AG04450 (cell line): Measurements from ENCODE around the gene OSBPL3. TPM values are rescaled to one million over a fixed set of nuclear protein-coding genes. Genes with fewer than 3 reads are reported as not detected.

Experiments used
- CTCF ChIA-PET: fragments of 300-600, 350-600 bp; formaldehyde crosslinking; extraction: SDS; loops from one replicate; lab custom pipeline; 2022; ENCODE audit warnings: antibody characterized with exemption, inconsistent platforms; lab: Charles Lee
- POLR2A ChIA-PET: fragments of 350-600 bp; formaldehyde crosslinking; extraction: SDS; loops from one replicate; lab custom pipeline; 2021; ENCODE audit warnings: antibody characterized with exemption, inconsistent platforms; lab: Yijun Ruan, JAX
- DNase-seq: peaks from one replicate; pipeline ENCODE4 v3.0.0-alpha.2; 2011; ENCODE audit warnings: low read depth, low spot score
- H3K27ac ChIP-seq: one replicate; pipeline ENCODE4 v1.5.1; 2012; ENCODE audit warnings: low read depth, low read length, control low read depth
- H3K27me3 ChIP-seq: one replicate; pipeline ENCODE4 v1.6.0; 2012; ENCODE audit warnings: low read length; ENCODE audit not compliant: control insufficient read depth, insufficient read depth
- H3K4me3 ChIP-seq: 2 replicates; pipeline ENCODE4 v1.5.1; 2011; ENCODE audit warnings: mild to moderate bottlenecking, low read depth, low read length, control low read depth
- H3K9me3 ChIP-seq: 2 replicates; pipeline ENCODE4 v1.5.1; 2012; ENCODE audit warnings: low read length; ENCODE audit not compliant: control insufficient read depth, insufficient read depth
- CTCF ChIP-seq: IDR thresholded peaks from 2 replicates; pipeline ENCODE4 v1.5.1; 2011; ENCODE audit warnings: low read depth, low read length, control low read depth, inconsistent platforms
- polyA plus RNA-seq: library from polyadenylated mRNA; depleted of rRNA; stranded (reverse); fragments of >200 nt; gene quantifications from 2 replicates; pipeline ENCODE4 v1.2.3, GENCODE V29; 2011

OSBPL3 gene
- polyA plus RNA-seq, 1 experiment: 37.8 TPM

- no peak for TF ChIP-seq CTCF
- Histone ChIP-seq H3K27ac (no peak overlapping the region), H3K4me3 (no peak overlapping the region), H3K27me3 (no peaks in the 10 kb centered on the region), H3K9me3 (no peaks in the 10 kb centered on the region)
- POLR2A ChIA-PET: interaction anchor here (0.5 kb wide), 1 partner anchor 1436 kb away, joined by 3 read pairs; no protein-coding TSS in a partner anchor
- no peak for DNase-seq
- CTCF ChIA-PET: interaction anchor here (1.1 to 1.3 kb wide), 2 partner anchors 103 to 127 kb away, joined by 3 read pairs; no protein-coding TSS in a partner anchor
Observed at GRCh38 chr7:24966802-24967201, 13.2 kb downstream of the OSBPL3 start.

DNA sequence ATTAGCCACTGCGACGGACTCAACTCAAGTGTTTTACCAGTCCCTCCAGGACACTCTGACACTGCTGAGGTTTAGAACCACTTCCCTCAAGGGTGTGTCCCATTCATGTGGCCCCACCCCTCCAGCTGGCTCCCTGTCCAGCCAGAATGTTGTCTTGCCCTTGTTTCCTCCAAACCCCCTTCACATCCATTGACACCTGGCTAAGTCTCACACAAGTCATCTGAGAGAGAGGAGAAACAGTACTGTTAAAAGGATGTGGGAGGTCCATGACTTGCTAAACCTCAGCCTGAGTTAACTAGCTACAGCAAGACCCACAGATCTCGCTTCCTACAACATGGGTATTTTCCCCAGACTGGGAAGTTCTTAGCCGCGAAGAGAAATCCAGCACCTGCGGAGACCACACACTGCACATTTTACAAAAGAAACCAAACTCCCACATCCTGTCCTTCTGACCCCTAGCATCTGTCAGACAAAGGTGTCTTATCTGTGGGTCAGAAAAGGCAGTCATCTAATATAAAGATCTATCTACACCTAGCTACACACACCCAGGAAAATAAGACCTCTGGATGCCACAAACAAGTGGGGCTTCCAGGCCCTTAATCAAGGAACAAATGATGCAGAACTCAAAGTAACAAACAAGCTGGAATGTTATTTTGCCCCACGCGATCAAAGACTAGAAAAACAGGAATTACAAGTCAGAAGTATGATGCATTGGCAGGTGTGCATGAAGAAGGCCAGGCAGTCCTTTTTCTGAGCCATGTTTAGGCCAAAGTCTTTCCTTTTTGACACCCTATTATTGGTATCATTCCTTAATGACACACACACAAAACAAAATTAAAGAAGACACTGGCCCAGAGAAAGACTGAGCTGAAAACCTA, 13.9 kb downstream of the OSBPL3 start:
- H3K9me3 ChIP-seq: no peaks in the 10 kb centered on the region
- no peak for TF ChIP-seq CTCF
- POLR2A ChIA-PET: interaction anchor here (0.5 kb wide), 1 partner anchor 1435 kb away, joined by 3 read pairs; no protein-coding TSS in a partner anchor
- DNase-seq: no peak
- no peak overlapping the region for H3K4me3 ChIP-seq
- CTCF ChIA-PET: interaction anchor here (1.1 to 1.3 kb wide), 2 partner anchors 104 to 127 kb away, joined by 3 read pairs; no protein-coding TSS in a partner anchor
- no peak overlapping the region for H3K27ac ChIP-seq
- H3K27me3 ChIP-seq: no peaks in the 10 kb centered on the region

DNA sequence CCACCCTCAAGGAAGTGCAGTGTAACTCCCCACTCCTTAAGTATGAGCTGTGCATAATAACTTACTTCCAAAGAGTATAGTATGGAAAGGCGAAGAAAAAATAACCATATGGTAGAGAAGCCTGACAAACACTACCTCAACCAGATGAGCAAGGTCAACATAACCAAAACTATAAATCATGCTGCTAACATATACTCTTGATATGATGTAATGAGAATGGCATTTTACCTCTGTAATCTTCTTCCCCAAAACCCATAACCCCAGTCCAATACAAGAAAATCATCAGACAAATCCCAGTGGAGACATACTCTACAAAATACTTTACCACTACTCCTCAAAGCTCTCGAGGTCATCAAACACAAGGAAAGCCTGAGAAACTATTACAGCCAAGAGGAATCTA, 15.8 kb downstream of the OSBPL3 start:
- no peak overlapping the region for H3K27ac ChIP-seq
- H3K27me3 ChIP-seq: no peaks in the 10 kb centered on the region
- ChIA-PET POLR2A (no interaction called here), CTCF (interaction anchor here (0.9 to 1.6 kb wide), 3 partner anchors 15 to 152 kb away, joined by 3 to 10 read pairs (median 4); no protein-coding TSS in a partner anchor)
- H3K4me3 ChIP-seq: no peak overlapping the region
- H3K9me3 ChIP-seq: no peaks in the 10 kb centered on the region
- no peak for DNase-seq
- TF ChIP-seq CTCF: no peak

GRCh38 chr7:24963218-24963617, 16.8 kb downstream of the OSBPL3 start:
- no peaks in the 10 kb centered on the region for H3K9me3 ChIP-seq
- ChIA-PET POLR2A (no interaction called here), CTCF (interaction anchor here (1.2 to 1.3 kb wide), 2 partner anchors 16 to 43 kb away, joined by 3 to 4 read pairs; no protein-coding TSS in a partner anchor)
- H3K4me3 ChIP-seq: no peak overlapping the region
- no peak for DNase-seq
- TF ChIP-seq CTCF: no peak
- no peaks in the 10 kb centered on the region for H3K27me3 ChIP-seq
- no peak overlapping the region for H3K27ac ChIP-seq
